22Rv1 (cell line): ENCODE data around the gene SLC25A31.

Experiments used
- ZFX ChIP-seq: fragments of 450-650 bp; IDR thresholded peaks from 2 replicates; pipeline ENCODE4 v1.6.1; 2017; ENCODE audit warnings: antibody characterized with exemption, borderline replicate concordance
- TF ChIP-seq, protein P1 (sequence below): fragments of 450-650 bp; IDR thresholded peaks from 2 replicates; pipeline ENCODE4 v1.5.1; 2017; ENCODE audit warnings: mild to moderate bottlenecking

DNA sequence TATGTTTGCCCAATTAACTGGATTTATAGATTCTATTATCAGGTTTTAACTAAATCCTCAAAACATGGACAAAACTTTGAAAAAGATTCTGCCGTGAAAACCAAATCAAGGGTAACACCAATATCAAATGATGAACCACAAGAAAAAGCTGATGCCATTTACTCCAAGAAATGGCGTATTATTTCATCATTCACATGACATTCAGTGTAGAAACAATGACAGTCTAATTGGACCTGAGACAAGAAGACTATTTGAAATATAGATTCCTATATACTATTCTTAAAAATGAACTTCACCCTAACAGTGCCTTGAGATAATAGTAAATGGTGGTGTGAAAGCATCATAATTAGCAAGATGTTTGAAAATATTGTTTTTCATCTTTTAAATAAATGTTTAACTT lies 4.8 kb downstream of the SLC25A31 start:
- TF ChIP-seq, protein P1, sequence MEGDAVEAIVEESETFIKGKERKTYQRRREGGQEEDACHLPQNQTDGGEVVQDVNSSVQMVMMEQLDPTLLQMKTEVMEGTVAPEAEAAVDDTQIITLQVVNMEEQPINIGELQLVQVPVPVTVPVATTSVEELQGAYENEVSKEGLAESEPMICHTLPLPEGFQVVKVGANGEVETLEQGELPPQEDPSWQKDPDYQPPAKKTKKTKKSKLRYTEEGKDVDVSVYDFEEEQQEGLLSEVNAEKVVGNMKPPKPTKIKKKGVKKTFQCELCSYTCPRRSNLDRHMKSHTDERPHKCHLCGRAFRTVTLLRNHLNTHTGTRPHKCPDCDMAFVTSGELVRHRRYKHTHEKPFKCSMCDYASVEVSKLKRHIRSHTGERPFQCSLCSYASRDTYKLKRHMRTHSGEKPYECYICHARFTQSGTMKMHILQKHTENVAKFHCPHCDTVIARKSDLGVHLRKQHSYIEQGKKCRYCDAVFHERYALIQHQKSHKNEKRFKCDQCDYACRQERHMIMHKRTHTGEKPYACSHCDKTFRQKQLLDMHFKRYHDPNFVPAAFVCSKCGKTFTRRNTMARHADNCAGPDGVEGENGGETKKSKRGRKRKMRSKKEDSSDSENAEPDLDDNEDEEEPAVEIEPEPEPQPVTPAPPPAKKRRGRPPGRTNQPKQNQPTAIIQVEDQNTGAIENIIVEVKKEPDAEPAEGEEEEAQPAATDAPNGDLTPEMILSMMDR = no peak
- TF ChIP-seq ZFX = no peak
